AG04449 (cell line): ENCODE measurements around the gene HRH1.
"Not testable (repeated sequence)": the region's sequence is repeated elsewhere in the genome, so short reads cannot be mapped to it uniquely, and the experiment has no call there.

Experiments used
- CTCF ChIA-PET: fragments of 350-600 bp; formaldehyde crosslinking; extraction: SDS; loops from one replicate; lab custom pipeline; 2021; ENCODE audit warnings: antibody characterized with exemption; lab: Yijun Ruan, JAX
- POLR2A ChIA-PET: fragments of 400-600, 350-600 bp; formaldehyde crosslinking; extraction: SDS; loops from one replicate; lab custom pipeline; 2020; ENCODE audit warnings: antibody characterized with exemption, inconsistent platforms; lab: Yijun Ruan, JAX
- DNase-seq: peaks from one replicate; pipeline ENCODE4 v3.0.0-alpha.2; 2010; ENCODE audit warnings: low read depth, low spot score
- H3K4me3 ChIP-seq: 2 replicates; pipeline ENCODE4 v1.5.1; 2011; ENCODE audit warnings: low read depth, mild to moderate bottlenecking, control low read depth, low read length
- CTCF ChIP-seq: IDR thresholded peaks from one replicate; pipeline ENCODE4 v1.5.1; 2011; ENCODE audit warnings: mild to moderate bottlenecking, moderate library complexity, low read length, control low read depth, inconsistent platforms; ENCODE audit not compliant: insufficient read depth; ENCODE audit errors: missing control alignments

HRH1 gene

GRCh38 chr3:11154036-11154952, at the start of gene HRH1:
Gene HRH1 (plus strand): TSS chr3:11154493. CDS start chr3:11259038, 104,545 bp downstream.
- TF ChIP-seq CTCF: no peak
- CTCF ChIA-PET: interaction anchor here (0.7 to 12.8 kb wide), 42 partner anchors 10 to 396 kb away, joined by 3 to 168 read pairs (median 5); partner anchors contain the start of gene ATG7
- POLR2A ChIA-PET: interaction anchor here (1.0 to 2.3 kb wide), 4 partner anchors 17 to 134 kb away, joined by 3 to 10 read pairs (median 4); no protein-coding TSS in a partner anchor
- H3K4me3 ChIP-seq: peak within 1 kb of the TSS; percentile 80
- no peak for DNase-seq

- POLR2A ChIA-PET, CTCF ChIA-PET: not testable (repeated sequence)
Observed at GRCh38 chr3:11113316-11113715, 41.0 kb upstream of the HRH1 start.

DNA sequence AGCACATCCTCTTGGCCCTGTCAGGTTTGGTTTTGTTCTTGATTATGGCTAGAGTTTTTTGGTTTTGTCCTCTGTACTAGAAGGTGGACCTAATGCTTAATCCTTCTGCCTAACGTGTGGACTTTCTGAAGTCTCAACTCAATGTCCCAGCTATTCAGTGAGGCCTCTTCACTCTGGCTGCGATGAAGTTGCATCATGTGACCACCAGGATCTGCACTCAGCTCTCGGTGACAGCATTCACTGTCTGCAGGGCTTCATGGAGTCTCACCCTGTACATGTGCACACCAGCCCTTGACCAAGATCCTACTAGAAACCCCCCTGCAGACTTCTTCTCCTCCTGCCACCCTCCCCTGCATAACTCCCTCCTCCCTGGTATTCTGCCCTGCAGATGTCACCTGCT, 38.7 kb upstream of the HRH1 start:
- TF ChIP-seq CTCF: no peak
- no peak for DNase-seq
- H3K4me3 ChIP-seq: no peak overlapping the region
- CTCF ChIA-PET: interaction anchor here (1.5 to 1.7 kb wide), 2 partner anchors 18 to 55 kb away, joined by 3 to 8 read pairs; no protein-coding TSS in a partner anchor
- POLR2A ChIA-PET: no interaction called here

More at GRCh38 chr3:11113316-11113715, 41.0 kb upstream of the HRH1 start:
- H3K4me3 ChIP-seq, DNase-seq: not testable (repeated sequence)

GRCh38 chr3:11116336-11117059, 37.8 kb upstream of the HRH1 start:
- no peak overlapping the region for H3K4me3 ChIP-seq
- TF ChIP-seq CTCF: no peak
- ChIA-PET CTCF (interaction anchor here (0.9 kb wide), 1 partner anchor 10 kb away, joined by 3 read pairs; no protein-coding TSS in a partner anchor), POLR2A (no interaction called here)
- DNase-seq: no peak

- CTCF ChIA-PET: interaction anchor here (0.6 to 1.4 kb wide), 4 partner anchors 11 to 147 kb away, joined by 3 to 4 read pairs (median 4); no protein-coding TSS in a partner anchor
- no peak overlapping the region for H3K4me3 ChIP-seq
- TF ChIP-seq CTCF: no peak
- POLR2A ChIA-PET: no interaction called here
- no peak for DNase-seq
Observed at GRCh38 chr3:11117591-11117990, 36.7 kb upstream of the HRH1 start.

DNA sequence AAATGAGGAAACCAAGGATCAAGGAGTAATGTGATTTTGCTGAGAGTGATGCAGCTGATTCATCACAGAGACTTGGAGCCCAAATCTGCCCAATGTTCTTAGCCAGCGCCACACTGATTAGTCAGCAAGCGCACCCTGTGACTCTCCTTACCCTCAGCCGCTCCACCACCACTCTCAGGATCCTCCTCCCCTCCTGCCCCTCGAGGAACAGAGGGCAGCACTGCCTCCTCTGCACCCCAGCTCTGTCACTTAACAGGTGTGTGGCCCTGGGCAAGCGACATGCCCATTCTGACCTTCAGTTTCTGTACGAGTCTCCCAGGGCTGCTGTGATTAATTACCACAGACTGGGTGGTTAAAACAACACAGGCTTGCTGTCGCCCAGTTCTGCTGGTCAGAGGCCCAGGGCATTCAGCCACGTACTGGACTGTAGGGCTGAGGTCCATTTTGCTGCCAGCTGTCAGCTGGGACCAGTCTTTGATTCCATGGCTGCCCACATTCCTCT, 36.1 kb upstream of the HRH1 start:
- POLR2A ChIA-PET: interaction anchor here (0.6 kb wide), 1 partner anchor 188 kb away, joined by 3 read pairs; no protein-coding TSS in a partner anchor
- TF ChIP-seq CTCF: no peak
- H3K4me3 ChIP-seq: no peak overlapping the region
- CTCF ChIA-PET: interaction anchor here (0.6 to 2.3 kb wide), 4 partner anchors 18 to 58 kb away, joined by 3 to 12 read pairs (median 4); no protein-coding TSS in a partner anchor
- no peak for DNase-seq
